GM10266 (cell line): Measurements from ENCODE around the gene MAPRE2.

Experiments used
- DNase-seq: peaks from one replicate; pipeline ENCODE4 v3.0.0; 2012; ENCODE audit errors: extremely low spot score
- TF ChIP-seq, protein P1 (sequence below): IDR thresholded peaks from 2 replicates; pipeline ENCODE4 v1.5.1; 2012; ENCODE audit warnings: mild to moderate bottlenecking, low read depth; ENCODE audit not compliant: control insufficient read depth, insufficient read depth; ENCODE audit errors: missing control alignments

Gene MAPRE2

DNA sequence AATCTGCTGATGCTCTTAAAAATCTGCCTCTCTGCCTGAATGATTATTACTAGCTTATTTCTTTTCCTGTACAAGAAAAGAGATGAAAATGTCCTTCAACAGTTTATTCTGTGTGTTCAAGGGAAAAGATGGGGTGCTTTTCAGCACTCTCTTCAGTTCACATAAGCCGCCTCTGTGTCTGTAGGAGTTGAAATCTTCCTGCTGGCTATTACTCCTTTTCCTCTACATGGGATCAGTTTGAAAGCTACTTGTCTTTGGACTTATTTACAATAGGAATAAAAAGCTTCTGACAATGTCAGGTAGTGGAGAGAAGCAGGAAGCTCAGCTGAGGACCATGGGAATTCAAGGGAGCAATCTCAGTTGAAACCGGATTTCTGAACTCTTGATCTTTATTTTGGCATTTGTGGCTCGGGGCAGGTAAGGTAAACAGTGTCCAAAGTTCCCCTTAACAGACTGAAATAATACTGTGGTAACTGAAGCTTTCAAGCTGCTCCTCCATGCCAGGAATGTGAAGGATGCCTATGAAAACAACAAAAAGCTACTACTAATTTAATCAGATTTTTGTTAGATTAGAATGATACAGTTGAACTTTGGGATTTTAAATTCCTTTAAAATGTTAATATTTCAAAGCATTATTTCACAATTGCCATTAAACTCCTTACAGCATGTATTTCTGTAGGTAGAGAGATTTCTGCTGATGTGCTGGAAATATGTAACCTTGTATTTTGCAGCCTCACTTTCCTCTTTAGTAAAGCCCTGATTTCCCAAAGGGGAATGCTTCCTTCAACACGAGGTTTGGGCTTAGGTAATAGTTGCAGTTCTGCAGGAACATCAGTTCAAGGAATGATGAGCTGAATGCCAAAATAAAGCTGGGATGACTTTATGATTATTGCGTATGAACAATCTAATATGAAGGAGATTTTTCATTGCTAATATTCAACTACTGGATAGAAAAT lies 43.6 kb downstream of the MAPRE2 start:
- no peak for DNase-seq
- TF ChIP-seq, protein P1, sequence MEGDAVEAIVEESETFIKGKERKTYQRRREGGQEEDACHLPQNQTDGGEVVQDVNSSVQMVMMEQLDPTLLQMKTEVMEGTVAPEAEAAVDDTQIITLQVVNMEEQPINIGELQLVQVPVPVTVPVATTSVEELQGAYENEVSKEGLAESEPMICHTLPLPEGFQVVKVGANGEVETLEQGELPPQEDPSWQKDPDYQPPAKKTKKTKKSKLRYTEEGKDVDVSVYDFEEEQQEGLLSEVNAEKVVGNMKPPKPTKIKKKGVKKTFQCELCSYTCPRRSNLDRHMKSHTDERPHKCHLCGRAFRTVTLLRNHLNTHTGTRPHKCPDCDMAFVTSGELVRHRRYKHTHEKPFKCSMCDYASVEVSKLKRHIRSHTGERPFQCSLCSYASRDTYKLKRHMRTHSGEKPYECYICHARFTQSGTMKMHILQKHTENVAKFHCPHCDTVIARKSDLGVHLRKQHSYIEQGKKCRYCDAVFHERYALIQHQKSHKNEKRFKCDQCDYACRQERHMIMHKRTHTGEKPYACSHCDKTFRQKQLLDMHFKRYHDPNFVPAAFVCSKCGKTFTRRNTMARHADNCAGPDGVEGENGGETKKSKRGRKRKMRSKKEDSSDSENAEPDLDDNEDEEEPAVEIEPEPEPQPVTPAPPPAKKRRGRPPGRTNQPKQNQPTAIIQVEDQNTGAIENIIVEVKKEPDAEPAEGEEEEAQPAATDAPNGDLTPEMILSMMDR, result no peak

DNA sequence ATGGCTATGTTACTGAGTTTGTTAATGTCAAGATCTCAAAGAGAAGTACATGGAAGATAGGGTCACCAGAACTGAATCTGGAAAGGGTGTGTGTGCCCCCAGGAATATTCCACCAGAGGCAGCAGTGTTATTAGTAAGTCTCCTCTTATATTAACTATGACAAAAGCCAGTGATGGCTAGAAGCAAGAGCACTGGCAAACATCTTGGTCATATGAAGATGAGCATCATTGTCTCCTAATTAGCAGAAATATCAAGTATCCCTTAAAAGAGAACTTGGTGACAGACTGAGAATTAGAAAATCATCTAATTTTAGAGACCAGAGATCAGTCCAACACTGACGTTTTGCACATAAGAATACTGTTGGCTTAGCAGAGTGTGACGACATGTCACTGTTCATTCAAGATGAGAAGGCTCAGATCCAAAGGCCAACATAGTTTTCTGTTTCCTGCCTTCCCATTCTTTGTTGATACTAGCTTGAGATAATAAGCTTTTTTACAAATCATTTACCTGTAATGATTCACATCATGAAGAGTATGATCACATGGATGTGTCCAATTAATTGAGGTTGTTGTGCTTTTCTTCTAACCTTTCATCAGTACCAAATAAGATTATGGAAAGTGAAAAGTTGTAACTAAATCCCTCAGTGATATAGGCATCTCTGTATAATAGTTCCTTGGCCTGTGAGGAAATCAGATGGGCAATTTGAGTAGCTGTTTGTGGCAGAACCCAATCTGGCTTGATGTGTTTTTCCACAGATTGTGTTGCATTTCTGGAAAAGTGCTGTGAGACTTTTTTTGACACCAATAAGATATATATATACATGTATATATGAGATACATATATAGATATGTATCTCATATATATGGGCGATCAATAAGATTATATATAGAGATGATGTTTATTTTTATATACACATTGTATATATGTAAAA lies 44.5 kb downstream of the MAPRE2 start:
- no peak for DNase-seq
- TF ChIP-seq, protein P1, result no peak

DNA sequence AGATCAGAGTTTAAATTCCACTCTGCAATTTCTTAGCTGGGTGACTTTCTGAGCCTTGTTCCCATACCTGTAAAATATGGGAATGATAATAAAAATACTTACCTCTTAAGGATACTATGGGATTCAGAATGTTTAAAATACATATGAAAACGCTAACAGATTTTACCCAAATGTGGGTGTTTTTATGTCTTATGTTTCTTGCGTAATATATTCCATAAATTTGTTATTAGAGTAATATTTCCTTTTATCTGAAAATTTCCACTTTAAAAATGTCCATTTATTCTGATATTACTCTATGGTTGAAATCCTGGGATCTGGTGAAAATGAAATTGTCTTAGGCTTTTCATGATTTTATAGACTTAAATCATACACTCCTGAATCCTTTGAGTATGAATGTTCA lies 45.5 kb downstream of the MAPRE2 start:
- DNase-seq, result no peak
- TF ChIP-seq, protein P1, result no peak

DNA sequence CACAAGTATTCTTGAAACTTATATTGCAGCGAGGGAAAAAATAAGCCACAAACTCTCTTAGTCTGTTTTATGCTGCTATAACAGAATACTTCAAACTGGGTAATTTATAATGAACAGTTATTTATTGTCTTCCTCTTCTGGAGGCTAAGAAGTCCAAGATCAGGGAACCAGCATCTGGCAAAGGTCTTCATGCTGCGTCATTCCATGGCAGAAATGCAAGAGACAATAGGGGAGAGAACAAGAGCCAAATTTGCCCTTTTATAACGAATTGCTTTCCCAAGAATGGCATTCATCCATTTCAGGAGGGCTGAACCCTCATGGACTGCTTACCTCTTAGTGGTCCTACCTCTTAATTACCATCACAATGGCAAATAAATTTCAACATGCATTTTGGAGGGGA lies 46.5 kb downstream of the MAPRE2 start:
- TF ChIP-seq, protein P1, result no peak
- DNase-seq, result no peak

DNA sequence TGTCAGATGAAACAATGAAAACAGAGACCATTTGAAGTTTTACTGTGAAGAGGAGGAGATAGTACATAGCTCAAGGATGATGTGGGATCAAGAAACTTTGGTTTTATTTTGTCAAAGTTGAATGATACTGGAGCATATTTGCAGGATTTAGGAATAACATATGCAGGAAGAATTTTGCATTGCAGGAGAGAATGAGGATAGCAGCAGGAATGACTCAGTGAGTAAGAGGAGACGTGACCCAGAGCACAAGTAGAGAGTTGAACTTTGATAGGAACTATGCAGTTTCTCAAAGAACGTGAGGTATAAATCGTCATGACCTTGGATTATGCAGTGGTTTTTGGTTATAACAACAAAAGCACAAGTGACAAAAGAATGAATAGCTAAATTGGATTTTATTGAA lies 47.7 kb downstream of the MAPRE2 start:
- no peak for DNase-seq
- TF ChIP-seq, protein P1, result no peak

- TF ChIP-seq, protein P1, result no peak
Measured at GRCh38 chr18:35089382-35089781, 48.2 kb downstream of the MAPRE2 start.

More at GRCh38 chr18:35089382-35089781, 48.2 kb downstream of the MAPRE2 start:
- DNase-seq, result no peak
